ENCODE data around the gene SPAG6.
"Not testable (repeated sequence)": the region's sequence is repeated elsewhere in the genome, so short reads cannot be mapped to it uniquely, and the experiment has no call there.

Gene SPAG6

GRCh38 chr10:22343731-22344130 lies 1.6 kb upstream of the SPAG6 start:
- no peak for DNase-seq

- DNase-seq: no peak
Observed at GRCh38 chr10:22344249-22344648, 1.0 kb upstream of the SPAG6 start.

DNA sequence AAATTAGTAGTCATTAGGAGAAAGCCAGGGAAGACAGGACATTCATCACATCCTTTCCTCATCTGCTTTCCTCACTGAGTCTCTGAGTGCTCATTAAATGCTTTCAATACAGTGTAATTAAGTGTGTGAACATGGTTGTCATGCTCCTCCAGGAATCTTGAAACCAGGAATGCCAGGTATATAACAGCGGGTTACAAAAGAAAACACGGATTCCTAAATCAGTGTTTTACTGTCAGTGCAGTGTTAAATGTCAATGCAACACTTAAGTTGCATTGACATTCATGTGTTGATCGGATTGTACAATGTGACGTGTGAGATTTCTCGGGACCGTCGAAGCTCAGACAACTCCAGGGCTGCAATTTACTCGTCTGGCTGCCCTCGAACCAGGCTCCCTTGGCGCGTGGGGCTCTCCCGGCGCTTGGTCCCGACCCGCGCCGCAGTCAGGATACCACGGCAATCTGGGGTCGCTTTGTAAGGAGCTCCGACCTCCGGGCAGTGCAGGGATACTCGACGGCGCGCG lies 455 bp upstream of the SPAG6 start:
- no peak for DNase-seq

DNA sequence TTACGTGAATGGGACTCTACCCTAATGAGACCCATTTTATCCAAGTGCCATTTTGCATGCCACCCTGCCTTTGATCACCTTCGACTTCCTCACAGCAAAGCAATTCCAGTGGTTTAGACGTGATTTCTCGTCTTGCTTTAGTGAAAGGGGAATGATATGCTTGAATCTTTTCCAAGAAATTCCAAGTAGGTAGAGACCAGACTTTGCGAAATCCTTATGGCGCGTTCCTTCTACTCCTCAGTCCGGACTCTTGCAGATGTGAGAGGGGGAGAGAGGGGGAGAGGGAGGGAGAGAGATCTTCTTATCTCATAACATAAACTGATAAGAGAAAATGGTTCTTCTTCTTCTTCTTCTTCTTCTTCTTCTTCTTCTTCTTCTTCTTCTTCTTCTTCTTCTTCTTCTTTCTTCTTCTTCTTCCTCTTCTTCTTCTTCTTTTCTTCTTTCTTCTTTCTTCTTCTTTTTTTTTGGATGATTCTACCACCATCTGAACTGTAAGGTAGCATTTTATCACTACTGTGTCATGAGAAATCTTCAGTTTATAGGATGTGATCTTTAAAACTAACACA lies 883 bp downstream of the SPAG6 start:
- DNase-seq: no peak

GRCh38 chr10:22349755-22350154 lies 4.5 kb downstream of the SPAG6 start:
- no peak for DNase-seq

DNA sequence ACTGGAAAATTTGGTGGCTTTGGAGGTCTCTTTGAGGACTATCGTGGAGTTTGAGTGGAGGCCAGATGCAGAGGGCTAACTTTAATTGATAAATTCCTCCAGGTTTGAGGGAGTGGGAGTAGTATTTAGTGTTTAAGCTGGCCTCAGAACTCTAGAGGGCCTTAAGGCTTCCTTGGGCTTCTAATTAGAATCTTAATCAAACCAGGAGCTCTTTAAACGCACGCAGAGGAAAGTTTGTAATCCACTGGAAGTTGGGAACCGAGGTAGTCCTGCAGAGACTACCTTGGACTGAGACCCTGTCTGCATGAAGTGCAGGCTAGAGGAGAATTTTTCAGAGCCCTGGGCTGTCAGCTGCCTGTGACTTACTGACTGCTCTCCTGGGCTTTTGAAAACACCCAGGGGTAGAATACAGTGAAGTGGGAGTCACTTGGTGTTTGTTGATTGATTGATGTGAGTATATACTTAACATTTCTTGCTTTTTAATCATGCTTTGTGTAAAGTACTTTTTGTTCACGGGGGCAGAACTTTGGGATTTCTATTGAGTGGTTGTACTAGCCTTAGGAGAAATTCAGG lies 5.9 kb downstream of the SPAG6 start:
- no peak for DNase-seq

DNA sequence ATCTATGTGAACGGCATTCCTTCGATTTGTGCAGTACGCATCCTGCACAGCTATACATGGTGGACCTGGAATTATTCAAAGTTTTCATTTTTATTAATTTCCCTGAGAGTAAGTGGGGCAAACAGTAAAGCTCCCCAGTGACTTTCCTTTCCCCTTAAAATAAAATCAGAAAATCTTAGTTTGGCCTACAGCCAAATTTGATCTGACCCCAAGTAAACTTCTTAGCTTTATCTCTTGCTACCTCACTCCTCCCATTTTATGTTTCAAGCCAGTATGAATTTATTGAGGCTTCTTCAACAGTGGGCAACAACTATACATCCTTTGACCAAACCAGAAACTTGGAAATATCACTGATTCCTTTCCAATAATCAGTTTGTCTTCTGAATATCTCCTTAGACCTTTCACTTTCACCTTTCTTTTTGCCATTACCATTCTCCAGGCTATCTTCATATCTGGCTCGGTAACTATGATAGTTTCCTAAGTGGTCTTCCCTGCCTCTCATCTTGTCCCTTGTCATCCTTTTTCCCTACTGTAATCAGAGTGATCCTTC lies 11.1 kb downstream of the SPAG6 start:
- no peak for DNase-seq

DNA sequence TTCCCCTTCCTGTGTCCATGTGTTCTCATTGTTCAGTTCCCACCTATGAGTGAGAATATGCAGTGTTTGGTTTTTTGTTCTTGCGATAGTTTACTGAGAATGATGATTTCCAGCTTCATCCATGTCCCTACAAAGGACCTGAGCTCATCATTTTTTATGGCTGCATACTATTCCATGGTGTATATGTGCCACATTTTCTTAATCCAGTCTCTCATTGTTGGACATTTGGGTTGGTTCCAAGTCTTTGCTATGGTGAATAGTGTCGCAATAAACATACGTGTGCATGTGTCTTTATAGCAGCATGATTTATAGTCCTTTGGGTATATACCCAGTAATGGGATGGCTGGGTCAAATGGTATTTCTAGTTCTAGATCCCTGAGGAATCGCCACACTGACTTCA lies 12.5 kb downstream of the SPAG6 start:
- not testable (repeated sequence) for DNase-seq

- no peak for DNase-seq
Observed at GRCh38 chr10:22363305-22363704, 18.0 kb downstream of the SPAG6 start.

- DNase-seq: no peak
Observed at GRCh38 chr10:22364407-22365140, 19.3 kb downstream of the SPAG6 start.

- no peak for DNase-seq
Observed at GRCh38 chr10:22365233-22365632, 19.9 kb downstream of the SPAG6 start.

DNA sequence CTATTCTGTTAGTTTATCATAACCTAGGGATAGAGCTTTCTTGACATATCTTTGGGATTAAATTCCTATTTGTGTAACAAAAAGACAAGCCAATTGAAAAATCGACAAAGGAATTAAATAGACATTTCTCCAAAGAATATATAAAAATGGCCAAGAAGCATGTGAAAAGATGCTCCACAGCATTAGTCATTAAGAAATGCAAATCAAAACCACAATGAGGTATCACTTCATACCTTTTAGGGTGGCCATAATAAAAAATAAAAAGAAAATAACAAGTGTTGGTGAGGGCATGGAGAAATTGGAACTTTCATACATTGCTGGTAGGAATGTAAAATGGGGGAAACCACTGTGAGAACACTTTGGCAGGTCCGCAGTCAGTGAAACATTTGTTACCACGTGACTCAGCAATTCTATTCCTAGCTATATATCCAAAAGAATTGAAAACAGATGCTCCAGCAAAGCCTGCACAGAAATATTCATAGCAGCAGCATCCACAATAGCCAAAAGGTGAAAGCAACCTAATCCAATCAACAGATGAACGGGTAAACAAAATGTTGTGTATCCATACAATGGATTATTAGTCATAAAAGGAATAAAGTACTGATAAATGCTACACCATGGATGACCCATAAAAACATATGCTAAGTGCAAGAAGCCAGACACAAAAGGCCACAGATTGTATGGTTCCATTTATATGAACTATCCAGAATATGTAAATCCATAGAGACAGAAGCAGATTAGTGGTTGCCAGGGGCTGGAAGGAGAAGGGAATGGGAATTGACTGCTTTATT lies 20.5 kb downstream of the SPAG6 start:
- DNase-seq: no peak

GRCh38 chr10:22366435-22366703 lies 21.1 kb downstream of the SPAG6 start:
- no peak for DNase-seq

DNA sequence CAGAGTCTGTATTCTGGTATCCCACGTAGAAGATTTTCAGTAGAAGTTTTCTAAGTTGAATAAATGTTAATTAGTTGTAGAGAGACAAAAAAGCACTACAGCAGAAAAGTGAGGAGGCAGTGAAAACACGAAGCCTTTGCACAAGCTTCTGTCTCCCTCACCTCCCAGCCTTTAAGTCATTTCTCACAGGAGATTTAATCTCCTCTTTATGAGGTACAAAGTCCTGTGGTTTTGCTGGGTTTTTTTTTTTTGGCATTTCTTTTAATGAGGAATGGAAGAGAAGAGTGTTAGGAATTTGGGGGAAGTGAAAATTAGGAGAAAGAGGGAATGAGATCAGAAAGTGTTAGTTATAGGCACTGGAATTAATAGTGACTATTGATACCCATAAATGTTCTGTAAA lies 21.5 kb downstream of the SPAG6 start:
- DNase-seq: no peak

GRCh38 chr10:22367471-22367870 lies 22.2 kb downstream of the SPAG6 start:
- no peak for DNase-seq

- DNase-seq: no peak
Observed at GRCh38 chr10:22368402-22368801, 23.1 kb downstream of the SPAG6 start.

- no peak for DNase-seq
Observed at GRCh38 chr10:22368981-22369380, 23.7 kb downstream of the SPAG6 start.

GRCh38 chr10:22369434-22370072 lies 24.3 kb downstream of the SPAG6 start:
- DNase-seq: no peak

GRCh38 chr10:22370320-22370719 lies 25.0 kb downstream of the SPAG6 start:
- DNase-seq: peak; percentile 23

DNA sequence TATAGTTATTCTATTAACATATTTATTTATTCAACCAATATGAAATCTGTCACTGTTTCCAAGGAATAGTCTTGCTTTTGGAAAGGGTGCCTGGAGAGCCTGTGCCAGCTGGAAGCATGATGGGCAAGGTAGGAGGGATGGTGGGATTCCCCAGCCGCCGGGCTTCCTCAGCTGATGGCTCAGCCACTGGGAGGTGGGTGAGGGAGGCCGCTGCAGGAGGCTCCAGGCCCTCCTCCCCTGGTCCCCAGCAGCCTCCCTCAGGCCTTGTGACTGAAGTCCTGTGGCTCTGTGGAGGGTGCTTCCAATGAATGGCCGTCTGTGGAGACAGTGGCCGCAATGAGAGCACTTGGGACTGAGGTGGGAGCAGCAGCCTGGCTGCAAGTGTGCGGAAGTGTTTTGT lies 27.0 kb downstream of the SPAG6 start:
- no peak for DNase-seq

GRCh38 chr10:22372917-22373316 lies 27.6 kb downstream of the SPAG6 start:
- no peak for DNase-seq

DNA sequence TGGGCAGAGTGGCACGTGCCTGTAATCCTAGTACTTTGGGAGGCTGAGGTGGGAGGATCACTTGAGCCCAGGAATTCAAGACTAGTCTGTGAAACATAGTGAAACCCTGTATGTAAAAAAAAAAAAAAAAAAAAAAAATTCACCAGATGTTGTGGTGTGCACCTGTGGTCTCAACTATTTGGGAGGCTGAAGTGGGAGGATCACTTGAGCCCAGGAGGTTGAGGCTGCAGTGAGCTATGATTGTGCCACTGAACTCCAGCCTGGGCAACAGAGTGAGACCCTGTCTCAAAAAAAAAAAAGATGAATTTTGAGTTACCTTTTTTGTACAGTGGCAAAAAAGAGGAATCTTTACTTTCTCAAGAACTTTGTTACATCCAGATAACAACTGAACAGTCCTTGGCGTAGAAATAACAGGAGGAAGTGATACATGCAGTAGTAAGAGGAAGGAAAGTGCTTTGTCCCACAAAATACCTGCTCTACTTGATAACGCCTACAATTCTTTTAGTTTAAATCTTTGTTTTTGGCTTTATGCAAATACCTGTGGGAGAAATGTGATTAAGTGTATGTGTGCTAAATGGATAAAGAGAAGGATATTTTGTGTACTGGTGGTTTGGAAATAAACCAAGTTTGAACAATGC lies 29.3 kb downstream of the SPAG6 start:
- DNase-seq: peak; percentile 26

GRCh38 chr10:22379059-22379458 lies 33.8 kb downstream of the SPAG6 start:
- DNase-seq: no peak

Data from KG1 (cell line).